Measurements from ENCODE around the gene DRAP1. TPM values are rescaled to one million over a fixed set of nuclear protein-coding genes. Genes with fewer than 3 reads are reported as not detected.
A peak's percentile ranks its signal among the peaks of the same experiment; 100 is the strongest.

Gene DRAP1
- total and polyA plus RNA-seq, 9 of the 15 experiments (the other 6 are each of a cell fraction or from before 2014, with no cell fraction given), result 9.6 to 200 (median 92.9) TPM

DNA sequence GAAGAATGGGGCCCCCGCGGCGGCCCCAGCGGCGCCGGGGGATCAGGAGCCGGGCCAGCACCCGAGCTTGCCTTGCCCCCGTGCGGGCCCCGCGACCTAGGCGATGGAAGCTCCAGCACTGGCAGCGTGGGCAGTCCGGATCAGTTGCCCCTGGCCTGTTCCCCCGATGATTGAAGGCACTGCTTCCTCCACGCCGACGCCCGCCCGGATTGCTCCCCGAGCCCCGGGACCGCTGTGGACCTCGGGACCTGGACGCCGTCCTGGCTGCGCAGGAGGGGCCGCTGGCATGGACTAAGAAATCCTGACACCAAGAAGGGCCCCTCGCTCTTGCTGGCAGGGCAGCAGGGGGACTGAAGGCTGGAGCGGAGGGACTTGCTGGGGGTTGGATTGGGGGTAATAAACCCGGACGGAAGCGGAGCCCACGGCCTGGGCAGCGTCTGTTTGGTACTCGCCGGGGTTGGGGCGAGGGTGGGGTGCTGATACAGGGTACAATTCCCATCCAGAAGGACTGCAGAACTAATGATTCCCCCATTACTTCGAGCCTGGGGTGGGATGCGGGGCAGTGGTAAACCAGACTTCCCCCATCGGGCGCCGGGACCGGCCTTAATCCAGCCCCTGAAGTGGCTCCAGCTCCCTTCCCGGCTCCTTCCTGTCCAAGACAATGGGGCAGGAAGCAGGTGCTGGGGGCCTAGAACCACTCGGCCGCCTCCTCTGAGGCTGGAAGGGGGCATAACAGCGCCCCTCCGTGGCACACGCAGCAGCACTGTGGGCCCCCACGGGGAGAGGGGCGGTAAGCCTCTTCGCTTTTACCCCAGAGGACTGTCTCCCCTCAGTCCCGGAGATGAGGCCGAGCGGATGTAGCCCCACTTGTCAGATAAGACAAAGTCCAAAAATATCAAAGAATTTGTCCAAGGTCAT is 27.7 kb upstream of the DRAP1 start (continued):
- TF ChIP-seq, protein P1, sequence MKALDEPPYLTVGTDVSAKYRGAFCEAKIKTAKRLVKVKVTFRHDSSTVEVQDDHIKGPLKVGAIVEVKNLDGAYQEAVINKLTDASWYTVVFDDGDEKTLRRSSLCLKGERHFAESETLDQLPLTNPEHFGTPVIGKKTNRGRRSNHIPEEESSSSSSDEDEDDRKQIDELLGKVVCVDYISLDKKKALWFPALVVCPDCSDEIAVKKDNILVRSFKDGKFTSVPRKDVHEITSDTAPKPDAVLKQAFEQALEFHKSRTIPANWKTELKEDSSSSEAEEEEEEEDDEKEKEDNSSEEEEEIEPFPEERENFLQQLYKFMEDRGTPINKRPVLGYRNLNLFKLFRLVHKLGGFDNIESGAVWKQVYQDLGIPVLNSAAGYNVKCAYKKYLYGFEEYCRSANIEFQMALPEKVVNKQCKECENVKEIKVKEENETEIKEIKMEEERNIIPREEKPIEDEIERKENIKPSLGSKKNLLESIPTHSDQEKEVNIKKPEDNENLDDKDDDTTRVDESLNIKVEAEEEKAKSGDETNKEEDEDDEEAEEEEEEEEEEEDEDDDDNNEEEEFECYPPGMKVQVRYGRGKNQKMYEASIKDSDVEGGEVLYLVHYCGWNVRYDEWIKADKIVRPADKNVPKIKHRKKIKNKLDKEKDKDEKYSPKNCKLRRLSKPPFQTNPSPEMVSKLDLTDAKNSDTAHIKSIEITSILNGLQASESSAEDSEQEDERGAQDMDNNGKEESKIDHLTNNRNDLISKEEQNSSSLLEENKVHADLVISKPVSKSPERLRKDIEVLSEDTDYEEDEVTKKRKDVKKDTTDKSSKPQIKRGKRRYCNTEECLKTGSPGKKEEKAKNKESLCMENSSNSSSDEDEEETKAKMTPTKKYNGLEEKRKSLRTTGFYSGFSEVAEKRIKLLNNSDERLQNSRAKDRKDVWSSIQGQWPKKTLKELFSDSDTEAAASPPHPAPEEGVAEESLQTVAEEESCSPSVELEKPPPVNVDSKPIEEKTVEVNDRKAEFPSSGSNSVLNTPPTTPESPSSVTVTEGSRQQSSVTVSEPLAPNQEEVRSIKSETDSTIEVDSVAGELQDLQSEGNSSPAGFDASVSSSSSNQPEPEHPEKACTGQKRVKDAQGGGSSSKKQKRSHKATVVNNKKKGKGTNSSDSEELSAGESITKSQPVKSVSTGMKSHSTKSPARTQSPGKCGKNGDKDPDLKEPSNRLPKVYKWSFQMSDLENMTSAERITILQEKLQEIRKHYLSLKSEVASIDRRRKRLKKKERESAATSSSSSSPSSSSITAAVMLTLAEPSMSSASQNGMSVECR (CRISPR knock-in tag; IDR thresholded peaks at IDR 0.05), result peak; percentile 55
- TF ChIP-seq, protein P2, sequence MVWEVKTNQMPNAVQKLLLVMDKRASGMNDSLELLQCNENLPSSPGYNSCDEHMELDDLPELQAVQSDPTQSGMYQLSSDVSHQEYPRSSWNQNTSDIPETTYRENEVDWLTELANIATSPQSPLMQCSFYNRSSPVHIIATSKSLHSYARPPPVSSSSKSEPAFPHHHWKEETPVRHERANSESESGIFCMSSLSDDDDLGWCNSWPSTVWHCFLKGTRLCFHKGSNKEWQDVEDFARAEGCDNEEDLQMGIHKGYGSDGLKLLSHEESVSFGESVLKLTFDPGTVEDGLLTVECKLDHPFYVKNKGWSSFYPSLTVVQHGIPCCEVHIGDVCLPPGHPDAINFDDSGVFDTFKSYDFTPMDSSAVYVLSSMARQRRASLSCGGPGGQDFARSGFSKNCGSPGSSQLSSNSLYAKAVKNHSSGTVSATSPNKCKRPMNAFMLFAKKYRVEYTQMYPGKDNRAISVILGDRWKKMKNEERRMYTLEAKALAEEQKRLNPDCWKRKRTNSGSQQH (CRISPR knock-in tag; IDR thresholded peaks at IDR 0.05), result peak; percentile 18; the same call in 1 of the 2 replicates
- TF ChIP-seq RNF2 (IDR thresholded peaks at IDR 0.05), result peak; percentile 50
- TF ChIP-seq SP2 (IDR thresholded peaks at IDR 0.05; ENCODE audit: extremely low read depth, low read depth, low read length, poor library complexity, severe bottlenecking), result no peak
- TF ChIP-seq KAT8 (IDR thresholded peaks at IDR 0.05; ENCODE audit: low read depth), result no peak
- no peak for TF ChIP-seq ZNF431 (CRISPR knock-in tag; IDR thresholded peaks at IDR 0.05)
- peak; percentile 87 for TF ChIP-seq ZBTB7A (IDR thresholded peaks at IDR 0.05; ENCODE audit: borderline replicate concordance, control insufficient read depth, low read depth, low read length)
- TF ChIP-seq, protein P3, sequence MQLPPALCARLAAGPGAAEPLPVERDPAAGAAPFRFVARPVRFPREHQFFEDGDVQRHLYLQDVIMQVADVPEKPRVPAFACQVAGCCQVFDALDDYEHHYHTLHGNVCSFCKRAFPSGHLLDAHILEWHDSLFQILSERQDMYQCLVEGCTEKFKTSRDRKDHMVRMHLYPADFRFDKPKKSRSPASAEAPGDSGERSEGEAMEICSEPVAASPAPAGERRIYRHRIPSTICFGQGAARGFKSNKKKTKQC (CRISPR knock-in tag; IDR thresholded peaks at IDR 0.05), result 0 out of 2 replicates have a peak, but pooled peaks have one; percentile 16
- TF ChIP-seq, protein P4, sequence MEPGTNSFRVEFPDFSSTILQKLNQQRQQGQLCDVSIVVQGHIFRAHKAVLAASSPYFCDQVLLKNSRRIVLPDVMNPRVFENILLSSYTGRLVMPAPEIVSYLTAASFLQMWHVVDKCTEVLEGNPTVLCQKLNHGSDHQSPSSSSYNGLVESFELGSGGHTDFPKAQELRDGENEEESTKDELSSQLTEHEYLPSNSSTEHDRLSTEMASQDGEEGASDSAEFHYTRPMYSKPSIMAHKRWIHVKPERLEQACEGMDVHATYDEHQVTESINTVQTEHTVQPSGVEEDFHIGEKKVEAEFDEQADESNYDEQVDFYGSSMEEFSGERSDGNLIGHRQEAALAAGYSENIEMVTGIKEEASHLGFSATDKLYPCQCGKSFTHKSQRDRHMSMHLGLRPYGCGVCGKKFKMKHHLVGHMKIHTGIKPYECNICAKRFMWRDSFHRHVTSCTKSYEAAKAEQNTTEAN (CRISPR knock-in tag; IDR thresholded peaks at IDR 0.05), result peak; percentile 12; the same call in 1 of the 2 replicates
- TF ChIP-seq FOXA3 (CRISPR knock-in tag; conservative IDR thresholded peaks at IDR 0.05 in 1 of 2, IDR thresholded peaks at IDR 0.05 in 1 of 2), result 0 out of 4 replicates have a peak, but pooled peaks of 1 of the 2 experiments have one; percentile 25
- peak; percentile 23 for TF ChIP-seq PRPF4 (IDR thresholded peaks at IDR 0.05; ENCODE audit: insufficient read depth, low read depth, low read length, poor library complexity, severe bottlenecking)
- TF ChIP-seq, protein P5, sequence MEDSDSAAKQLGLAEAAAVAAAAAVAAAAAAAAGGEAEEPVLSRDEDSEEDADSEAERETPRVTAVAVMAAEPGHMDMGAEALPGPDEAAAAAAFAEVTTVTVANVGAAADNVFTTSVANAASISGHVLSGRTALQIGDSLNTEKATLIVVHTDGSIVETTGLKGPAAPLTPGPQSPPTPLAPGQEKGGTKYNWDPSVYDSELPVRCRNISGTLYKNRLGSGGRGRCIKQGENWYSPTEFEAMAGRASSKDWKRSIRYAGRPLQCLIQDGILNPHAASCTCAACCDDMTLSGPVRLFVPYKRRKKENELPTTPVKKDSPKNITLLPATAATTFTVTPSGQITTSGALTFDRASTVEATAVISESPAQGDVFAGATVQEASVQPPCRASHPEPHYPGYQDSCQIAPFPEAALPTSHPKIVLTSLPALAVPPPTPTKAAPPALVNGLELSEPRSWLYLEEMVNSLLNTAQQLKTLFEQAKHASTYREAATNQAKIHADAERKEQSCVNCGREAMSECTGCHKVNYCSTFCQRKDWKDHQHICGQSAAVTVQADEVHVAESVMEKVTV (CRISPR knock-in tag; IDR thresholded peaks at IDR 0.05), result 0 out of 2 replicates have a peak, but pooled peaks have one; percentile 11
- TF ChIP-seq RHOXF2B (CRISPR knock-in tag; conservative IDR thresholded peaks at IDR 0.05), result 0 out of 2 replicates have a peak, but pooled peaks have one; percentile 2
